Upper lobe of left lung (tissue), 4 donors: ENCODE results near the gene RTBDN.

ENCODE experiments used
- CTCF ChIP-seq, 6 experiments: fragments of 450-650 bp in 4 of 6; fragments of 200-600 bp in 2 of 6; sonication (generic) in 2 of 6; IDR thresholded peaks; one replicate each; pipeline ENCODE4 v1.5.1; 2016 to 2019; ENCODE audit warnings: antibody characterized with exemption in 6 of 6
- EP300 ChIP-seq, 4 donors: sonication (generic); formaldehyde crosslinking; IDR thresholded peaks; one replicate each; pipeline ENCODE4 v1.5.1; 2017; ENCODE audit warnings: antibody characterized with exemption in 4 of 4, control low read depth in 2 of 4
- POLR2A ChIP-seq, 4 donors: fragments of 450-650 bp; IDR thresholded peaks; one replicate each; pipeline ENCODE4 v1.5.1; 2016 to 2017; ENCODE audit warnings: antibody characterized with exemption in 4 of 4, mild to moderate bottlenecking in 2 of 4

- no peak for TF ChIP-seq POLR2A (IDR thresholded peaks at IDR 0.05)
- peak in 1 of 4 donors; percentile 18 for TF ChIP-seq EP300 (IDR thresholded peaks at IDR 0.05)
- TF ChIP-seq CTCF (IDR thresholded peaks at IDR 0.05), result peak; percentile 91 to 97 (median 96)
These were observed 57.0 kb downstream of the RTBDN start for GRCh38 chr19:12777217-12778016.
